SKM-1 (cell line): Measurements from ENCODE around the gene ABCG8.

Experiments
- DNase-seq: peaks from one replicate; lab custom pipeline; 2025; ENCODE audit not compliant: unreplicated experiment; lab: John Stamatoyannopoulos, UW

ABCG8 gene

GRCh38 chr2:43825841-43826240 lies 12.9 kb upstream of the ABCG8 start:
- no peak for DNase-seq

GRCh38 chr2:43826305-43827250 lies 12.2 kb upstream of the ABCG8 start:
- DNase-seq, result no peak

GRCh38 chr2:43831543-43832294 lies 7.1 kb upstream of the ABCG8 start:
- no peak for DNase-seq

GRCh38 chr2:43832457-43832856 lies 6.3 kb upstream of the ABCG8 start:
- DNase-seq, result no peak

- DNase-seq, result no peak
These were observed 1.7 kb upstream of the ABCG8 start for GRCh38 chr2:43837033-43837432.

- DNase-seq, result no peak
These were observed 776 bp upstream of the ABCG8 start for GRCh38 chr2:43837831-43838559.

- no peak for DNase-seq
These were observed 1.2 kb downstream of the ABCG8 start for GRCh38 chr2:43839776-43840564.

- no peak for DNase-seq
These were observed 2.2 kb downstream of the ABCG8 start for GRCh38 chr2:43840965-43841364.

GRCh38 chr2:43841949-43842865 lies 3.4 kb downstream of the ABCG8 start:
- no peak for DNase-seq

GRCh38 chr2:43842866-43843226 lies 4.1 kb downstream of the ABCG8 start:
- no peak for DNase-seq

- DNase-seq, result no peak
These were observed 6.4 kb downstream of the ABCG8 start for GRCh38 chr2:43845181-43845580.

GRCh38 chr2:43846140-43846793 lies 7.5 kb downstream of the ABCG8 start:
- DNase-seq, result no peak

GRCh38 chr2:43848214-43848613 lies 9.4 kb downstream of the ABCG8 start:
- DNase-seq, result no peak

GRCh38 chr2:43851011-43851980 lies 12.5 kb downstream of the ABCG8 start:
- no peak for DNase-seq

GRCh38 chr2:43852196-43852730 lies 13.5 kb downstream of the ABCG8 start:
- DNase-seq, result no peak

GRCh38 chr2:43853141-43854081 lies 14.6 kb downstream of the ABCG8 start:
- no peak for DNase-seq

GRCh38 chr2:43854671-43855070 lies 15.9 kb downstream of the ABCG8 start:
- DNase-seq, result no peak
